ENCODE results near the gene NPC2. TPM values are rescaled to one million over a fixed set of nuclear protein-coding genes. Genes with fewer than 3 reads are reported as not detected.

The NPC2 gene
- polyA plus RNA-seq, 4 donors, result 106 to 504 (median 209) TPM

DNA sequence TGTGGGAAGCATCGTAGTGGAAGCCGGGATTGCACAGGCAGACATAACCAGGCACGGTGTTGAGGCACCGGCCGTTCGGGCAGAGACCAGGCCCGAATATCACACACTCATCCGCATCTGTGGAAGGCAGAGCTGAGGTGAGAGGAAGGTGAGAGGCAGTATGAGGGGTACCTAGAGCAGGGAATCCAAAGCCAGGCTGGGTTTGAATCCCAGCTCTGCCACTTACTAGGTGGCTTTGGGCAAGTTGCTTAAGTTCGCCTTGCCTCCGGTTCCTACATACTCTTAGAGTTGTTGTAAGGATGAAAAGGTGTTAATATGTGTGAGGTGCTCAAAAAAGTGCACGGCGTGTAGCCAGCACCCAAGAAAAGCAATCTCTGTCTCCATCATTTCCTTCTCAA, 10.8 kb upstream of the NPC2 start:
- Histone ChIP-seq H3K9me3 (ENCODE audit: control insufficient read depth in 2 of 2, insufficient read depth in 1 of 2, low read depth in 1 of 2, low read length in 1 of 2) (no peaks in the 10 kb centered on the region), H3K36me3 (ENCODE audit: control insufficient read depth in 3 of 3, insufficient read depth in 2 of 3, low read depth in 1 of 3, low read length in 3 of 3) (peaks cover 0 to 12% (median 0%) of the 10 kb centered on the region in 3 donors), H3K27me3 (ENCODE audit: control insufficient read depth in 3 of 3, insufficient read depth in 3 of 3, low read length in 3 of 3) (peaks cover 0 to 3% (median 0%) of the 10 kb centered on the region in 3 donors), H3K4me1 (ENCODE audit: control insufficient read depth in 3 of 3, insufficient read depth in 2 of 3, low read depth in 1 of 3, low read length in 2 of 3) (no peaks in the 10 kb centered on the region), H3K27ac (ENCODE audit: low read depth in 1 of 3, low read length in 2 of 3) (no peak overlapping the region), H3K4me3 (ENCODE audit: low read depth in 1 of 3, low read length in 3 of 3) (no peak overlapping the region)
- 94 to 98% (median 94%) methylated on average over 12 of the region's 12 CpGs for WGBS, 3 donors
- FAIRE-seq (no peak), DNase-seq (no peak)

DNA sequence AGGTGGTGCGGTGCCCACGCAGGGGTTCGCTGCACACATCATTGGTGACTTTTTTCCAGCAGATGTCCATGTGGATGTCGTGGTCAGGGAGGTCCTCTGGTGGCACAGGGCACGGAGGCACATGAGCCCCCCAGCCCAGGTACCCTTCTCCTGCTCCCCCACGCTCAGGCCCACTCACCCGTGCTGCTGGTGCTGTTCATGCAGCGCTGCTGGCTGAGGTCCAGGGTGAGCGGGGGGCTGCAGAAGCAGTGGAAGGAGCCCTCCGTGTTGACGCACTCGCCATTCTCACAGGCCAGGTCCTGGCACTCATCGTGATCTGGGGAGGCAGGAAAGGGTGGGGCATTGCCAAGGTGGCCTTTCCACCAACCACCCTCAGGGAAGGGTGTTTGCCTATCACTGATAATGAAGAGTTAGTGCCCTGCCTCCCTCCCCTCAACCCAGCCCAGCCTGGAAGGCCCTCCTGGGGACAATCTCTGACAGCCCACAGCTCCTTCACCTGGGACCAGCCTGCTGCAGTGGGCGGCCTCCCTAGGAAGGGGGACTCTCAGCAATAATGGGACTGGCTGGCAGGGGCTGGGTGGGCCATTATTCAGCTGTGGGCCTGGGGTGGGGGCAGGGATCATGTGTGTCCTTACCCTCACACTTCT, 10.3 kb upstream of the NPC2 start:
- no peak overlapping the region for H3K4me3 ChIP-seq (ENCODE audit: low read depth in 1 of 3, low read length in 3 of 3)
- no peaks in the 10 kb centered on the region for H3K4me1 ChIP-seq (ENCODE audit: control insufficient read depth in 3 of 3, insufficient read depth in 2 of 3, low read depth in 1 of 3, low read length in 2 of 3)
- H3K27me3 ChIP-seq (ENCODE audit: control insufficient read depth in 3 of 3, insufficient read depth in 3 of 3, low read length in 3 of 3), result peaks cover 0 to under 1% (median 0%) of the 10 kb centered on the region in 3 donors
- FAIRE-seq (no peak), DNase-seq (no peak)
- peaks cover 0 to 12% (median 0%) of the 10 kb centered on the region in 3 donors for H3K36me3 ChIP-seq (ENCODE audit: control insufficient read depth in 3 of 3, insufficient read depth in 2 of 3, low read depth in 1 of 3, low read length in 3 of 3)
- H3K27ac ChIP-seq (ENCODE audit: low read depth in 1 of 3, low read length in 2 of 3), result no peak overlapping the region
- 78 to 89% (median 85%) methylated on average over 14 of the region's 14 CpGs for WGBS, 3 donors
- H3K9me3 ChIP-seq (ENCODE audit: control insufficient read depth in 2 of 2, insufficient read depth in 1 of 2, low read depth in 1 of 2, low read length in 1 of 2), result no peaks in the 10 kb centered on the region

DNA sequence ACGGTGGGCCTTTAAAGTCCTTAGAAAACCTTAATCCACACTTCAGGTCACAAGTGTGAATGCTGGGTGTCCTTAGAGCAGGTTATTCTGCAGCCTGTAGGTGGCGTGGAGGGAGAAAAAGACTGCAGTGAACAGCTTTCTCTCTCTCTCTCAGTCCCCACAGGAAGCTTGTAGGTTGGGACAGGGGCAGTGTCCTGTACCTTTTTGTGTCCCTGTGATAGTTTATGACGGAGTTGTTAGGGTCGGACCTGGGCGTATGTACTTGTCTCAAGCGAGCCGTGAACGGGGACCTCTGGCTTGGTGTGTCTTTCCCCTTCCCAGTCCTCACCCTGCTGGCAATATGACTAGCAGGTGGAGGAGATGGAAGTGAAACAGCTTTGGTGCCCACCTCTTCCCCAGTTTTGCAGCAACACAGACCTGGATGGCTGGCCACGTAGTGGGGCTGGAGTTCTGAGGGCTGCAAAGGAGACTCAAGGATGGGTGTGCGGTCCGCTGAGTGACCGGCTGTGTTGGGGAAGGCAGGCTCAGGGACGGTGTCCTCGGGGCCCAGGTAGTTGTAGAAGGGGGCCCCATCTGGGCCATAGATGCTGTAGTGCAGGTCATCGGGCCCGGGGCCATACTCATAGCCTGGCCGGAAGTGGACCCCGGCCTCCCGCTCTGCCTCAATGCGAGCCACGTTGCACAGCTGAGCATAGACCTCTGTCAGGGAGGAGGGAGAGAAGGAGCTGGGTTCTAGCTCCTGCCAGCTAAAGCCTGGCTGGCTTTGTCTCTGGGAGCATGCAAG, 9.3 kb upstream of the NPC2 start:
- 67 to 81% (median 78%) methylated on average over 18 to 21 of the region's 21 CpGs for WGBS, 3 donors
- no peak overlapping the region for H3K4me3 ChIP-seq (ENCODE audit: low read depth in 1 of 3, low read length in 3 of 3)
- peaks cover 0 to 12% (median 0%) of the 10 kb centered on the region in 3 donors for H3K36me3 ChIP-seq (ENCODE audit: control insufficient read depth in 3 of 3, insufficient read depth in 2 of 3, low read depth in 1 of 3, low read length in 3 of 3)
- H3K27ac ChIP-seq (ENCODE audit: low read depth in 1 of 3, low read length in 2 of 3), result no peak overlapping the region
- H3K27me3 ChIP-seq (ENCODE audit: control insufficient read depth in 3 of 3, insufficient read depth in 3 of 3, low read length in 3 of 3), result no peaks in the 10 kb centered on the region
- DNase-seq (peak; percentile 43 to 53), FAIRE-seq (no peak)
- no peaks in the 10 kb centered on the region for H3K4me1 ChIP-seq (ENCODE audit: control insufficient read depth in 3 of 3, insufficient read depth in 2 of 3, low read depth in 1 of 3, low read length in 2 of 3)
- H3K9me3 ChIP-seq (ENCODE audit: control insufficient read depth in 2 of 2, insufficient read depth in 1 of 2, low read depth in 1 of 2, low read length in 1 of 2), result no peaks in the 10 kb centered on the region

DNA sequence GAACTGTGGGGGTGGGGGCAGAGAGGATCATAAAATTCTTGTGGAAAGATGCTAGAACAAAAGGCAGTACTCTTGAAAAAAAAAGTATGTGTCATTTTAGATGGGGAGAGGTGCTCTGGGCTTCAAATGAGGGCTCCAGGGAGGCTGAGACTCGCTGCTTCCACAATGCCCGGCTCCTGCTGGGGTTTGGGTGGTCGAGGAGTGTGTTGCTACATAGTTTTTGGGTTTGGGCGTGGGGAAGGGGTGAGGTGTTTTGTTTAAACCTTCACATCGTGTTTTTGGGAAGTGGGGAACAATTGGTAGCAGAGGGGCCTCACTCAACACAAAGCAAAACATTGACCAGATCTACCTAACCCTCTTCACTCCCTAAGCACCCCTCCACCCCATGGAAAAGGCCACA, 8.6 kb upstream of the NPC2 start:
- Histone ChIP-seq H3K27me3 (ENCODE audit: control insufficient read depth in 3 of 3, insufficient read depth in 3 of 3, low read length in 3 of 3) (no peaks in the 10 kb centered on the region), H3K27ac (ENCODE audit: low read depth in 1 of 3, low read length in 2 of 3) (no peak overlapping the region), H3K4me3 (ENCODE audit: low read depth in 1 of 3, low read length in 3 of 3) (no peak overlapping the region), H3K9me3 (ENCODE audit: control insufficient read depth in 2 of 2, insufficient read depth in 1 of 2, low read depth in 1 of 2, low read length in 1 of 2) (no peaks in the 10 kb centered on the region), H3K36me3 (ENCODE audit: control insufficient read depth in 3 of 3, insufficient read depth in 2 of 3, low read depth in 1 of 3, low read length in 3 of 3) (peaks cover 0 to 15% (median 0%) of the 10 kb centered on the region in 3 donors), H3K4me1 (ENCODE audit: control insufficient read depth in 3 of 3, insufficient read depth in 2 of 3, low read depth in 1 of 3, low read length in 2 of 3) (no peaks in the 10 kb centered on the region)
- DNase-seq (no peak), FAIRE-seq (no peak)
- WGBS, 3 donors, result 71 to 73% (median 71%) methylated on average over 5 of the region's 5 CpGs

DNA sequence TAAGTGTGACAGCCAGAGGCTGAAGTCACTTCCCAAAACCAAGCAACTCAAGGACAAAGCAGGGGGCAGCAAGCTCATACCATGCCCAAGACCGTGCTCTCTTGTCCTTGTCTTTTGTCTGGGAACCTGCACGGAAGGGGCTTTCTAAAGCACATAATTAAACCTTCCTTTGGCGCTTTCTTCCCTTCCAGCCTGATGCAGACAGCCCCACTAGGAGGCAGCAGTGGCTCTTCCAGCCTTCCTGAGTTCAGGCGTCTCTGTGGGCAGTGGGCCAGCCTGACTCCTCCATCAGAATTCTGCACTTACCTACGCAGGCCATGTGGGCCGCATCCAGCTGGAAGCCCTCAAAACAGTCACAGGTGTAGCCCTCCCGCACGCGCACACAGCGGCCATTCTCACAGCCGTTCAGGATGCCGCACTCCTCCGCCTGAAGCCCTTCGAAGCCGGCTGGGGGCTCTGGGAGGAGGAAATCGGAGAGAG, 8.1 kb upstream of the NPC2 start:
- no peak overlapping the region for H3K4me3 ChIP-seq (ENCODE audit: low read depth in 1 of 3, low read length in 3 of 3)
- DNase-seq (peak; percentile 16 to 57), FAIRE-seq (no peak)
- no peaks in the 10 kb centered on the region for H3K9me3 ChIP-seq (ENCODE audit: control insufficient read depth in 2 of 2, insufficient read depth in 1 of 2, low read depth in 1 of 2, low read length in 1 of 2)
- no peak overlapping the region for H3K27ac ChIP-seq (ENCODE audit: low read depth in 1 of 3, low read length in 2 of 3)
- WGBS, 3 donors, result 53 to 71% (median 70%) methylated on average over 16 of the region's 16 CpGs
- H3K36me3 ChIP-seq (ENCODE audit: control insufficient read depth in 3 of 3, insufficient read depth in 2 of 3, low read depth in 1 of 3, low read length in 3 of 3), result peaks cover 0 to 15% (median 0%) of the 10 kb centered on the region in 3 donors
- no peaks in the 10 kb centered on the region for H3K27me3 ChIP-seq (ENCODE audit: control insufficient read depth in 3 of 3, insufficient read depth in 3 of 3, low read length in 3 of 3)
- H3K4me1 ChIP-seq (ENCODE audit: control insufficient read depth in 3 of 3, insufficient read depth in 2 of 3, low read depth in 1 of 3, low read length in 2 of 3), result no peaks in the 10 kb centered on the region

- Histone ChIP-seq H3K27ac (ENCODE audit: low read depth in 1 of 3, low read length in 2 of 3) (no peak overlapping the region), H3K4me1 (ENCODE audit: control insufficient read depth in 3 of 3, insufficient read depth in 2 of 3, low read depth in 1 of 3, low read length in 2 of 3) (no peaks in the 10 kb centered on the region), H3K27me3 (ENCODE audit: control insufficient read depth in 3 of 3, insufficient read depth in 3 of 3, low read length in 3 of 3) (no peaks in the 10 kb centered on the region), H3K4me3 (ENCODE audit: low read depth in 1 of 3, low read length in 3 of 3) (no peak overlapping the region), H3K9me3 (ENCODE audit: control insufficient read depth in 2 of 2, insufficient read depth in 1 of 2, low read depth in 1 of 2, low read length in 1 of 2) (no peaks in the 10 kb centered on the region), H3K36me3 (ENCODE audit: control insufficient read depth in 3 of 3, insufficient read depth in 2 of 3, low read depth in 1 of 3, low read length in 3 of 3) (peaks cover 0 to 15% (median 0%) of the 10 kb centered on the region in 3 donors)
- 84 to 87% (median 85%) methylated on average over 10 of the region's 10 CpGs for WGBS, 3 donors
- FAIRE-seq, result no peak
- no peak for DNase-seq
Measured at GRCh38 chr14:74500417-74501134, 7.5 kb upstream of the NPC2 start.

DNA sequence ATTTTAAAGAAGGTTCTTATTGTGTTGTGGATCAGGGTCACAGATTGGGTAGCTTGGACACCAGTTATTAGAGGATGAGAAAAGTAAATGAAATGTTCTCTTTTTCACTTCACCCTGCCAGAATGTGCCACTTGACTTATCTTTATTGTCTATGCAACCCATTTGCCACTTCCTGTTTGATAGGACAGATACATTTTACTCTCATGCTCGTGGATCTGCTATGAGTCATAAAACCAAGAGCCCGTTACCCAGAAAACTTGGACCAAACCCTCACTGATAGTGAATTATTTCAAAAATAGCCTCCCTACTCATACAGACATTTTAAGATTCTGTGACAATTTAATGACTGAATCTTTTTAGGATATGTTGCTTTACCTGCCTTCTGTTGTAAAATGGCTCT, 2.3 kb upstream of the NPC2 start:
- no peaks in the 10 kb centered on the region for H3K27me3 ChIP-seq (ENCODE audit: control insufficient read depth in 3 of 3, insufficient read depth in 3 of 3, low read length in 3 of 3)
- DNase-seq (peak in 1 of 2 donors; percentile 8), FAIRE-seq (no peak)
- no peaks in the 10 kb centered on the region for H3K9me3 ChIP-seq (ENCODE audit: control insufficient read depth in 2 of 2, insufficient read depth in 1 of 2, low read depth in 1 of 2, low read length in 1 of 2)
- H3K27ac ChIP-seq (ENCODE audit: low read depth in 1 of 3, low read length in 2 of 3), result peak overlapping the region in 1 of 3 donors; percentile 89
- 49 to 62% (median 60%) methylated on average over 2 of the region's 2 CpGs for WGBS, 3 donors
- H3K36me3 ChIP-seq (ENCODE audit: control insufficient read depth in 3 of 3, insufficient read depth in 2 of 3, low read depth in 1 of 3, low read length in 3 of 3), result peaks cover 0 to 3% (median 0%) of the 10 kb centered on the region in 3 donors
- peaks cover 2 to 24% (median 4%) of the 10 kb centered on the region in 3 donors for H3K4me1 ChIP-seq (ENCODE audit: control insufficient read depth in 3 of 3, insufficient read depth in 2 of 3, low read depth in 1 of 3, low read length in 2 of 3)
- no peak overlapping the region for H3K4me3 ChIP-seq (ENCODE audit: low read depth in 1 of 3, low read length in 3 of 3)
